ENCODE measurements around the gene NFRKB.

Gene NFRKB

GRCh38 chr11:129938764-129939163, 43.4 kb upstream of the NFRKB start:
- H3K4me3 ChIP-seq (replicated peaks; ENCODE audit: insufficient read depth, low read length): no peak overlapping the region
- H3K27ac ChIP-seq (replicated peaks): no peak overlapping the region
- no peaks in the 10 kb centered on the region for H3K27me3 ChIP-seq (ENCODE audit: insufficient read depth, poor library complexity, severe bottlenecking)
- TF ChIP-seq, protein P1, sequence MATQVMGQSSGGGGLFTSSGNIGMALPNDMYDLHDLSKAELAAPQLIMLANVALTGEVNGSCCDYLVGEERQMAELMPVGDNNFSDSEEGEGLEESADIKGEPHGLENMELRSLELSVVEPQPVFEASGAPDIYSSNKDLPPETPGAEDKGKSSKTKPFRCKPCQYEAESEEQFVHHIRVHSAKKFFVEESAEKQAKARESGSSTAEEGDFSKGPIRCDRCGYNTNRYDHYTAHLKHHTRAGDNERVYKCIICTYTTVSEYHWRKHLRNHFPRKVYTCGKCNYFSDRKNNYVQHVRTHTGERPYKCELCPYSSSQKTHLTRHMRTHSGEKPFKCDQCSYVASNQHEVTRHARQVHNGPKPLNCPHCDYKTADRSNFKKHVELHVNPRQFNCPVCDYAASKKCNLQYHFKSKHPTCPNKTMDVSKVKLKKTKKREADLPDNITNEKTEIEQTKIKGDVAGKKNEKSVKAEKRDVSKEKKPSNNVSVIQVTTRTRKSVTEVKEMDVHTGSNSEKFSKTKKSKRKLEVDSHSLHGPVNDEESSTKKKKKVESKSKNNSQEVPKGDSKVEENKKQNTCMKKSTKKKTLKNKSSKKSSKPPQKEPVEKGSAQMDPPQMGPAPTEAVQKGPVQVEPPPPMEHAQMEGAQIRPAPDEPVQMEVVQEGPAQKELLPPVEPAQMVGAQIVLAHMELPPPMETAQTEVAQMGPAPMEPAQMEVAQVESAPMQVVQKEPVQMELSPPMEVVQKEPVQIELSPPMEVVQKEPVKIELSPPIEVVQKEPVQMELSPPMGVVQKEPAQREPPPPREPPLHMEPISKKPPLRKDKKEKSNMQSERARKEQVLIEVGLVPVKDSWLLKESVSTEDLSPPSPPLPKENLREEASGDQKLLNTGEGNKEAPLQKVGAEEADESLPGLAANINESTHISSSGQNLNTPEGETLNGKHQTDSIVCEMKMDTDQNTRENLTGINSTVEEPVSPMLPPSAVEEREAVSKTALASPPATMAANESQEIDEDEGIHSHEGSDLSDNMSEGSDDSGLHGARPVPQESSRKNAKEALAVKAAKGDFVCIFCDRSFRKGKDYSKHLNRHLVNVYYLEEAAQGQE (IDR thresholded peaks at IDR 0.05; ENCODE audit: insufficient replicate concordance, low read depth): no peak
- TF ChIP-seq, protein P2, sequence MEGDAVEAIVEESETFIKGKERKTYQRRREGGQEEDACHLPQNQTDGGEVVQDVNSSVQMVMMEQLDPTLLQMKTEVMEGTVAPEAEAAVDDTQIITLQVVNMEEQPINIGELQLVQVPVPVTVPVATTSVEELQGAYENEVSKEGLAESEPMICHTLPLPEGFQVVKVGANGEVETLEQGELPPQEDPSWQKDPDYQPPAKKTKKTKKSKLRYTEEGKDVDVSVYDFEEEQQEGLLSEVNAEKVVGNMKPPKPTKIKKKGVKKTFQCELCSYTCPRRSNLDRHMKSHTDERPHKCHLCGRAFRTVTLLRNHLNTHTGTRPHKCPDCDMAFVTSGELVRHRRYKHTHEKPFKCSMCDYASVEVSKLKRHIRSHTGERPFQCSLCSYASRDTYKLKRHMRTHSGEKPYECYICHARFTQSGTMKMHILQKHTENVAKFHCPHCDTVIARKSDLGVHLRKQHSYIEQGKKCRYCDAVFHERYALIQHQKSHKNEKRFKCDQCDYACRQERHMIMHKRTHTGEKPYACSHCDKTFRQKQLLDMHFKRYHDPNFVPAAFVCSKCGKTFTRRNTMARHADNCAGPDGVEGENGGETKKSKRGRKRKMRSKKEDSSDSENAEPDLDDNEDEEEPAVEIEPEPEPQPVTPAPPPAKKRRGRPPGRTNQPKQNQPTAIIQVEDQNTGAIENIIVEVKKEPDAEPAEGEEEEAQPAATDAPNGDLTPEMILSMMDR (IDR thresholded peaks at IDR 0.05; ENCODE audit: insufficient read depth, low read length): no peak
- TF ChIP-seq SPI1 (IDR thresholded peaks at IDR 0.05; ENCODE audit: borderline replicate concordance, low read depth): no peak
- TF ChIP-seq POLR2AphosphoS5 (IDR thresholded peaks at IDR 0.05; ENCODE audit: low read depth): no peak
- no peak for TF ChIP-seq GABPA (IDR thresholded peaks at IDR 0.05; ENCODE audit: low read depth)
- no peak for DNase-seq (ENCODE audit: low read depth in 1 of 2, low spot score in 1 of 2)

DNA sequence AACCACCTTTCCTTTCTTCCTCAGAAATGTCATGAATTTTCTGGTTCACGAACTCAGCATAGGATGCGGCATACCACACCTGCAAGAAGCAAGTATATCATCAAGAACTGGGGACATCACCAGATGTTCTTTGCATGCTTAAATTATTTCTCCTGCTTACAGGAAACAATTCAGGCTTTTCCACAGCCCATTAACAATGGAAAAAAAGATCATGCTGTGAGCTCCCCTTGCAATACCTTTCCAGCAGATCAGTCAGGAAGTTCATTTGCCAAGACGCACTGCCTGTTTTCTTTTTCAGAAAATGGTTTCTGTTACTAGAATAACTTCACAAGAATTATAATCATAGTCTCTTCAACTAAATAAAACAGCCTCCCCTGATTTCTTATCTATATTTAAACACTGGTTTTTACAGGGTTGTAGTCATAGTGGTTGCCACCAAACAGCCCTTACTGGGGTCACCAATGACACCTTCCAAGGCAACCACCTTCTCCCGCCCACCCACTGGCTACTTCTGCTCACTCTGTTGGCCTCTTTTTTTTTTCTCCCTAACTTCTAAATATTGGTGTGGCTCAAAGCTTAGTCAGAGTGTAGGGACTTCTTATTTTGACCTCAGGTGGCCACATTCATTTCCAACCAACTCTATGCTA, 42.3 kb upstream of the NFRKB start:
- TF ChIP-seq GABPA (IDR thresholded peaks at IDR 0.05; ENCODE audit: low read depth) (no peak), SPI1 (IDR thresholded peaks at IDR 0.05; ENCODE audit: borderline replicate concordance, low read depth) (no peak), POLR2AphosphoS5 (IDR thresholded peaks at IDR 0.05; ENCODE audit: low read depth) (no peak)
- TF ChIP-seq, protein P2 (IDR thresholded peaks at IDR 0.05; ENCODE audit: insufficient read depth, low read length): no peak
- TF ChIP-seq, protein P1 (IDR thresholded peaks at IDR 0.05; ENCODE audit: insufficient replicate concordance, low read depth): no peak
- Histone ChIP-seq H3K27ac (replicated peaks) (no peak overlapping the region), H3K4me3 (replicated peaks; ENCODE audit: insufficient read depth, low read length) (no peak overlapping the region), H3K27me3 (ENCODE audit: insufficient read depth, poor library complexity, severe bottlenecking) (no peaks in the 10 kb centered on the region)
- DNase-seq (ENCODE audit: low read depth in 1 of 2, low spot score in 1 of 2): no peak

- no peak for DNase-seq (ENCODE audit: low read depth in 1 of 2, low spot score in 1 of 2)
- Histone ChIP-seq H3K27me3 (ENCODE audit: insufficient read depth, poor library complexity, severe bottlenecking) (no peaks in the 10 kb centered on the region), H3K4me3 (replicated peaks; ENCODE audit: insufficient read depth, low read length) (no peak overlapping the region), H3K27ac (replicated peaks) (no peak overlapping the region)
- TF ChIP-seq POLR2AphosphoS5 (IDR thresholded peaks at IDR 0.05; ENCODE audit: low read depth): no peak
- TF ChIP-seq SPI1 (IDR thresholded peaks at IDR 0.05; ENCODE audit: borderline replicate concordance, low read depth): no peak
- TF ChIP-seq, protein P1 (IDR thresholded peaks at IDR 0.05; ENCODE audit: insufficient replicate concordance, low read depth): no peak
- no peak for TF ChIP-seq GABPA (IDR thresholded peaks at IDR 0.05; ENCODE audit: low read depth)
- TF ChIP-seq, protein P2 (IDR thresholded peaks at IDR 0.05; ENCODE audit: insufficient read depth, low read length): no peak
These were observed 40.3 kb upstream of the NFRKB start for GRCh38 chr11:129935723-129936122.
